Skeletal muscle satellite cell (primary cell): ENCODE measurements around the gene KRT2.

Experiments used
- H3K27me3 ChIP-seq: 2 replicates; pipeline ENCODE4 v1.7.0; 2013; ENCODE audit warnings: low read length; ENCODE audit not compliant: control insufficient read depth, insufficient read depth
- H3K36me3 ChIP-seq: 2 replicates; pipeline ENCODE4 v1.7.0; 2013; ENCODE audit warnings: mild to moderate bottlenecking, control low read depth, low read length; ENCODE audit not compliant: insufficient read depth
- H3K4me1 ChIP-seq: 2 replicates; pipeline ENCODE4 v1.7.0; 2013; ENCODE audit warnings: low read length; ENCODE audit not compliant: control insufficient read depth, insufficient read depth
- H3K4me2 ChIP-seq: 2 replicates; pipeline ENCODE4 v1.7.0; 2013; ENCODE audit warnings: mild to moderate bottlenecking, low read length
- H3K4me3 ChIP-seq: 2 replicates; pipeline ENCODE4 v1.7.0; 2013; ENCODE audit warnings: low read length
- H3K9ac ChIP-seq: 2 replicates; pipeline ENCODE4 v1.7.0; 2013; ENCODE audit warnings: mild to moderate bottlenecking, low read depth, low read length, moderate library complexity
- H3K9me3 ChIP-seq: replicated peaks from 2 replicates; pipeline ENCODE4 v1.7.0; 2013; ENCODE audit warnings: mild to moderate bottlenecking, control low read depth, low read length

The KRT2 gene

GRCh38 chr12:52601671-52602070 is 50.3 kb downstream of the KRT2 start:
- Histone ChIP-seq H3K27me3 (peaks cover 82% of the 10 kb centered on the region), H3K36me3 (no peaks in the 10 kb centered on the region), H3K4me2 (no peak overlapping the region), H3K9ac (no peak overlapping the region), H3K9me3 (no peaks in the 10 kb centered on the region), H3K4me1 (no peaks in the 10 kb centered on the region), H3K4me3 (no peak overlapping the region)

- no peak within 1 kb of the TSS for H3K4me3 ChIP-seq
- H3K27me3 ChIP-seq, result peaks cover 79% of the 10 kb centered on the region
- no peak within 1 kb of the TSS for H3K9ac ChIP-seq
- no peaks in the 10 kb centered on the region for H3K36me3 ChIP-seq
- H3K4me1 ChIP-seq, result no peaks in the 10 kb centered on the region
- no peak within 1 kb of the TSS for H3K4me2 ChIP-seq
- H3K9me3 ChIP-seq, result no peaks in the 10 kb centered on the region
These were observed 51.0 kb downstream of the KRT2 start, which contains the start of gene KRT72 for GRCh38 chr12:52600941-52601481. KRT72 (minus strand) TSS chr12:52601463; CDS start chr12:52601452, 11 bp downstream.

GRCh38 chr12:52600475-52600874 is 51.5 kb downstream of the KRT2 start:
- Histone ChIP-seq H3K4me2 (no peak overlapping the region), H3K4me3 (no peak overlapping the region), H3K9ac (no peak overlapping the region), H3K9me3 (no peaks in the 10 kb centered on the region), H3K4me1 (no peaks in the 10 kb centered on the region), H3K36me3 (no peaks in the 10 kb centered on the region), H3K27me3 (peaks cover 79% of the 10 kb centered on the region)

DNA sequence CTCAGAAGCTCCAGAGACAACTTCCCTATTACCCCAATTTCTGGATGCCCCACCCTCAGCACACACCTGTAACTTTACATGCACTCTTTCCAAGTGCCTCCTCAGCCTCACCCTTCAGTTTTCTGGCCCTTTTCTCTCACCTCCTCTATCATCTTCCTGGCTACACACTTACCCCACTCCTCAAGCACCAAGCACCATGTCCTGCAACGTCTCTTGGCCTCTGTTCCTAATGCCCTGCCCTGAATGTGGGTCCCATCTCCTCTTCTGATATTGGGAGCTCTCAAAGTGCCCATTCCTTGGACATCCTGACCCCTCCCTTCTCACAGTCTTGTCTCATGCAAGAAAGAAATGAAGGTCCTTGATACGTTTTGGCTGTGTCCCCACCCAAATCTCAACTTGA is 51.9 kb downstream of the KRT2 start:
- Histone ChIP-seq H3K36me3 (no peaks in the 10 kb centered on the region), H3K4me2 (no peak overlapping the region), H3K27me3 (peaks cover 80% of the 10 kb centered on the region), H3K4me1 (no peaks in the 10 kb centered on the region), H3K9ac (no peak overlapping the region), H3K9me3 (no peaks in the 10 kb centered on the region), H3K4me3 (no peak overlapping the region)

GRCh38 chr12:52598966-52599365 is 53.0 kb downstream of the KRT2 start:
- H3K4me2 ChIP-seq, result no peak overlapping the region
- H3K4me1 ChIP-seq, result no peaks in the 10 kb centered on the region
- H3K9ac ChIP-seq, result no peak overlapping the region
- peaks cover 75% of the 10 kb centered on the region for H3K27me3 ChIP-seq
- H3K4me3 ChIP-seq, result no peak overlapping the region
- H3K36me3 ChIP-seq, result no peaks in the 10 kb centered on the region
- H3K9me3 ChIP-seq, result no peaks in the 10 kb centered on the region
